Measurements from ENCODE around the gene GALNT16. TPM values are rescaled to one million over a fixed set of nuclear protein-coding genes. Genes with fewer than 3 reads are reported as not detected.
"Not testable (repeated sequence)": the region's sequence is repeated elsewhere in the genome, so short reads cannot be mapped to it uniquely, and the experiment has no call there.

GALNT16 gene
- total RNA-seq, 1 donor from 2014 or later: 3.5 TPM

DNA sequence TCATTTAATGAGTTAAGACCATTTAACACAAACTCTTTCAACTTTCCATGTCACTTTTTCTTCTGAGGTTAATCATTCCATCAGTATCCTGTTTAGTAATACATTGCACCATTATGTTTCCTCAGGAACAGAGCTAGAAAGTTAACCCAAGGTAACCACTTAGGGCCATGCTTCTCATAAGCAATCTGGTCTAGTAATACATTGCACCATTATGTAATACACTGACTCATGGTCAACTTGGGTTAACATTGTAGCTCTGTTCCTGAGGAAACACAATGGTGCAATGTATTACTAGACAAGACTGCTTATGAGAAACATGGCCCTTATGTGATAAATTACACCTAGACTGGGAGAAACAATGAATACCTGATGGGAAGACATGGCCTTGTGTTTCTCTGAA is 116.5 kb downstream of the GALNT16 start:
- peaks cover 4% of the 10 kb centered on the region for H3K9me3 Mint-ChIP-seq
- no peak overlapping the region for H3K4me3 Mint-ChIP-seq
- TF ChIP-seq EZH2 (IDR thresholded peaks at IDR 0.05): no peak
- TF ChIP-seq EZH2phosphoT487 (IDR thresholded peaks at IDR 0.05): no peak
- no peak for TF ChIP-seq CTCF (IDR thresholded peaks at IDR 0.05)
- Histone ChIP-seq H3K9ac (no peak overlapping the region), H3F3A (ENCODE audit: low read depth) (peaks cover 6% of the 10 kb centered on the region), H3K36me3 (peaks cover 20% of the 10 kb centered on the region), H3K79me2 (ENCODE audit: low read depth) (peaks cover 15% of the 10 kb centered on the region), H3K27me3 (no peaks in the 10 kb centered on the region), H4K20me1 (ENCODE audit: low read depth) (peaks cover 30% of the 10 kb centered on the region), H3K4me1 (no peaks in the 10 kb centered on the region), H3K4me2 (no peak overlapping the region), H3K9me3 (ENCODE audit: low read depth) (no peaks in the 10 kb centered on the region), H3K4me3 (no peak overlapping the region), H2AFZ (replicated peaks) (no peak overlapping the region), H3K27ac (no peak overlapping the region)
- no peaks in the 10 kb centered on the region for H3K27me3 Mint-ChIP-seq (ENCODE audit: insufficient read depth, low read depth)
- H3K36me3 Mint-ChIP-seq: peaks cover 41% of the 10 kb centered on the region
- no peak overlapping the region for H3K27ac Mint-ChIP-seq
- no peaks in the 10 kb centered on the region for H3K4me1 Mint-ChIP-seq
- DNase-seq (ENCODE audit: low spot score): no peak

GRCh38 chr14:69378274-69378673 is 118.3 kb downstream of the GALNT16 start:
- H3K27ac Mint-ChIP-seq: no peak overlapping the region
- no peak for DNase-seq (ENCODE audit: low spot score)
- TF ChIP-seq EZH2 (IDR thresholded peaks at IDR 0.05): no peak
- TF ChIP-seq EZH2phosphoT487 (IDR thresholded peaks at IDR 0.05): no peak
- no peak for TF ChIP-seq CTCF (IDR thresholded peaks at IDR 0.05)
- H3K9ac ChIP-seq: no peak overlapping the region
- no peaks in the 10 kb centered on the region for H3K9me3 ChIP-seq (ENCODE audit: low read depth)
- no peak overlapping the region for H2AFZ ChIP-seq (replicated peaks)
- H3F3A ChIP-seq (ENCODE audit: low read depth): peaks cover 6% of the 10 kb centered on the region
- no peak overlapping the region for H3K4me3 ChIP-seq
- no peaks in the 10 kb centered on the region for H3K4me1 Mint-ChIP-seq
- H3K79me2 ChIP-seq (ENCODE audit: low read depth): peaks cover 34% of the 10 kb centered on the region
- H3K9me3 Mint-ChIP-seq: peaks cover 4% of the 10 kb centered on the region
- no peak overlapping the region for H3K4me3 Mint-ChIP-seq
- peaks cover 41% of the 10 kb centered on the region for H3K36me3 Mint-ChIP-seq
- H3K4me1 ChIP-seq: no peaks in the 10 kb centered on the region
- H3K27ac ChIP-seq: no peak overlapping the region
- no peaks in the 10 kb centered on the region for H3K27me3 Mint-ChIP-seq (ENCODE audit: insufficient read depth, low read depth)
- no peaks in the 10 kb centered on the region for H3K27me3 ChIP-seq
- no peak overlapping the region for H3K4me2 ChIP-seq
- H4K20me1 ChIP-seq (ENCODE audit: low read depth): peaks cover 45% of the 10 kb centered on the region
- H3K36me3 ChIP-seq: peaks cover 31% of the 10 kb centered on the region

DNA sequence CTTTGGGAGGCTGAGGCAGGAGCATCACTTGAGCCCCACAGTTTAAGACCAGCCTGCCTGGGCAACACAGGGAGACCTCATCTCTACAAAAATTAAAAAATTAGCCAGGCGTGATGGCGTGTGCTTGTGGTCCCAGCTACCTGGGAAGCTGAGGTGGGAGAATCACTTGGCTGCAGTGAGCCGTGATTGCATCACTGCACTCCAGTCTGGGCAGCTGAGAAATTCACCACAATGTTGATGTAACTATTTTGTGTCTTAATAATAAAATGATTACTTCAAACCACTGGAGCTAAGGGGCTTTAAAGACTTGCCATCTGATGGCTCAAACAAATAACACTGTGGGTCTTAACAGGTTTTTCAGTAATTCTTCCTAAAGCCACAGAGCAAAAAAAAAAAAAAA is 127.4 kb downstream of the GALNT16 start:
- peaks cover 49% of the 10 kb centered on the region for H3K36me3 ChIP-seq
- H3K9me3 ChIP-seq (ENCODE audit: low read depth): no peaks in the 10 kb centered on the region
- Mint-ChIP-seq H3K9me3 (no peaks in the 10 kb centered on the region), H3K27ac (no peak overlapping the region), H3K4me3 (no peak overlapping the region), H3K27me3 (ENCODE audit: insufficient read depth, low read depth) (peaks cover 2% of the 10 kb centered on the region), H3K36me3 (peaks cover 41% of the 10 kb centered on the region), H3K4me1 (no peaks in the 10 kb centered on the region)
- no peaks in the 10 kb centered on the region for H3F3A ChIP-seq (ENCODE audit: low read depth)
- H3K27me3 ChIP-seq: no peaks in the 10 kb centered on the region
- no peak overlapping the region for H3K27ac ChIP-seq
- peaks cover 97% of the 10 kb centered on the region for H4K20me1 ChIP-seq (ENCODE audit: low read depth)
- H3K4me1 ChIP-seq: no peaks in the 10 kb centered on the region
- H2AFZ ChIP-seq (replicated peaks): no peak overlapping the region
- no peak overlapping the region for H3K4me3 ChIP-seq
- H3K4me2 ChIP-seq: no peak overlapping the region
- TF ChIP-seq EZH2phosphoT487 (IDR thresholded peaks at IDR 0.05): no peak
- no peak for TF ChIP-seq EZH2 (IDR thresholded peaks at IDR 0.05)
- no peak for TF ChIP-seq CTCF (IDR thresholded peaks at IDR 0.05)
- DNase-seq (ENCODE audit: low spot score): no peak
- H3K9ac ChIP-seq: no peak overlapping the region
- H3K79me2 ChIP-seq (ENCODE audit: low read depth): peaks cover 100% of the 10 kb centered on the region

- not testable (repeated sequence) for H2AFZ ChIP-seq (replicated peaks); H3K4me3 Mint-ChIP-seq; H3K27ac ChIP-seq; H3F3A ChIP-seq (ENCODE audit: low read depth); H3K9ac ChIP-seq; H3K4me3 ChIP-seq; DNase-seq (ENCODE audit: low spot score); H3K4me1 ChIP-seq; H3K27me3 ChIP-seq; H3K9me3 Mint-ChIP-seq; H3K27me3 Mint-ChIP-seq (ENCODE audit: insufficient read depth, low read depth); H3K4me2 ChIP-seq; H3K9me3 ChIP-seq (ENCODE audit: low read depth); H3K27ac Mint-ChIP-seq
- H3K36me3 ChIP-seq: peaks cover 38% of the 10 kb centered on the region
- peaks cover 10% of the 10 kb centered on the region for H3K4me1 Mint-ChIP-seq
- peaks cover 98% of the 10 kb centered on the region for H4K20me1 ChIP-seq (ENCODE audit: low read depth)
- H3K79me2 ChIP-seq (ENCODE audit: low read depth): peaks cover 100% of the 10 kb centered on the region
- H3K36me3 Mint-ChIP-seq: peaks cover 53% of the 10 kb centered on the region
Measured at GRCh38 chr14:69391400-69391799, 131.4 kb downstream of the GALNT16 start.
